Upper lobe of right lung (tissue), 1 donor: ENCODE results near the gene GPR132. TPM values are rescaled to one million over a fixed set of nuclear protein-coding genes. Genes with fewer than 3 reads are reported as not detected.
A peak's percentile ranks its signal among the peaks of the same experiment; 100 is the strongest.
"Not testable (repeated sequence)": the region's sequence is repeated elsewhere in the genome, so short reads cannot be mapped to it uniquely, and the experiment has no call there.

Experiments used
- ATAC-seq: fragments of 200-7000 bp; cut with Tn5 transposase; one replicate; pipeline ENCODE4 v1.9.1; 2020; ENCODE audit warnings: mild to moderate bottlenecking, moderate library complexity
- DNase-seq: peaks from one replicate; pipeline ENCODE4 v3.0.0-alpha.2; 2020
- H3K27ac ChIP-seq: fragments of 200-600 bp; one replicate; pipeline ENCODE4 v1.8.0; 2022
- H3K27me3 ChIP-seq: fragments of 200-600 bp; one replicate; pipeline ENCODE4 v1.8.0; 2022; ENCODE audit warnings: mild to moderate bottlenecking
- H3K36me3 ChIP-seq: fragments of 200-600 bp; one replicate; pipeline ENCODE4 v1.8.0; 2022
- H3K4me1 ChIP-seq: fragments of 200-600 bp; one replicate; pipeline ENCODE4 v1.8.0; 2022
- H3K4me3 ChIP-seq: fragments of 200-600 bp; one replicate; pipeline ENCODE4 v1.8.0; 2022; ENCODE audit warnings: mild to moderate bottlenecking
- H3K9me3 ChIP-seq: fragments of 200-600 bp; one replicate; pipeline ENCODE4 v1.8.0; 2022
- intact Hi-C: fragments of 100-400 bp; cut with DNase I; formaldehyde crosslinking; loops from one replicate; pipeline ENCODE4 v1.11.0; 2022
- total RNA-seq: library from RNA; stranded (reverse); fragmentation: NEBNext Ultra II Directional; extraction: Animal tissue kit (Norgen Biotek cat#: 25700); gene quantifications from one replicate; pipeline ENCODE4 v1.2.1, GENCODE V29; 2021
- TF ChIP-seq, protein P1 (sequence below): fragments of 200-600 bp; IDR thresholded peaks from one replicate; pipeline ENCODE4 v1.8.0; 2022; ENCODE audit warnings: antibody characterized with exemption
- donor health status: DM: no; HTN: yes; CAD: no; lungs with severe emphysema.

The GPR132 gene
- total RNA-seq, 1 donor from 2014 or later, result 6.7 TPM

DNA sequence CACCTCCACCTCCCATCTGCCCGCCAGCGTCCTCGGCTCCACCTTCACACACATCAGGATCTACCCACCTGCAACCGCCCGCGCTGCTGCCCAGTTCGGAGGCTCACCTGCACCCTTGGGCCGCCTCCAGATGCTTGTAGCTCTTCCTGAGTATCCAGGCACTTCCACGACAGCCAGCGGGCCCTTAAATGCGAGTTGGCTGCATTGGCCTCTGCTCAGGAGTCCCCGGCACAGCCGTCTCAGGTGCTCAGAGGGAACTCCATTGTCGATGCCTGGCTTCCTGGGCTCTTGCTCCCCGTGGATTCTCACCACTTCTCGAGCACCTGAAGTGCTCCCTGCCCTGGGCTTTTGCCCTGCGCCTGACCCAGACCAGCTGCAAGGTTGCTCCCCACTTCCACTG is 22.4 kb downstream of the GPR132 start:
- H3K27me3 ChIP-seq, result no peaks in the 10 kb centered on the region
- no peak overlapping the region for H3K4me3 ChIP-seq
- TF ChIP-seq, protein P1, sequence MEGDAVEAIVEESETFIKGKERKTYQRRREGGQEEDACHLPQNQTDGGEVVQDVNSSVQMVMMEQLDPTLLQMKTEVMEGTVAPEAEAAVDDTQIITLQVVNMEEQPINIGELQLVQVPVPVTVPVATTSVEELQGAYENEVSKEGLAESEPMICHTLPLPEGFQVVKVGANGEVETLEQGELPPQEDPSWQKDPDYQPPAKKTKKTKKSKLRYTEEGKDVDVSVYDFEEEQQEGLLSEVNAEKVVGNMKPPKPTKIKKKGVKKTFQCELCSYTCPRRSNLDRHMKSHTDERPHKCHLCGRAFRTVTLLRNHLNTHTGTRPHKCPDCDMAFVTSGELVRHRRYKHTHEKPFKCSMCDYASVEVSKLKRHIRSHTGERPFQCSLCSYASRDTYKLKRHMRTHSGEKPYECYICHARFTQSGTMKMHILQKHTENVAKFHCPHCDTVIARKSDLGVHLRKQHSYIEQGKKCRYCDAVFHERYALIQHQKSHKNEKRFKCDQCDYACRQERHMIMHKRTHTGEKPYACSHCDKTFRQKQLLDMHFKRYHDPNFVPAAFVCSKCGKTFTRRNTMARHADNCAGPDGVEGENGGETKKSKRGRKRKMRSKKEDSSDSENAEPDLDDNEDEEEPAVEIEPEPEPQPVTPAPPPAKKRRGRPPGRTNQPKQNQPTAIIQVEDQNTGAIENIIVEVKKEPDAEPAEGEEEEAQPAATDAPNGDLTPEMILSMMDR, result no peak
- H3K4me1 ChIP-seq, result no peaks in the 10 kb centered on the region
- no peaks in the 10 kb centered on the region for H3K36me3 ChIP-seq
- no peak for ATAC-seq
- H3K27ac ChIP-seq, result no peak overlapping the region
- intact Hi-C loops, result loop anchor here (5.0 to 10.0 kb wide), 2 partner anchors 76 to 148 kb away; no protein-coding TSS in a partner anchor
- H3K9me3 ChIP-seq, result no peaks in the 10 kb centered on the region
- no peak for DNase-seq

DNA sequence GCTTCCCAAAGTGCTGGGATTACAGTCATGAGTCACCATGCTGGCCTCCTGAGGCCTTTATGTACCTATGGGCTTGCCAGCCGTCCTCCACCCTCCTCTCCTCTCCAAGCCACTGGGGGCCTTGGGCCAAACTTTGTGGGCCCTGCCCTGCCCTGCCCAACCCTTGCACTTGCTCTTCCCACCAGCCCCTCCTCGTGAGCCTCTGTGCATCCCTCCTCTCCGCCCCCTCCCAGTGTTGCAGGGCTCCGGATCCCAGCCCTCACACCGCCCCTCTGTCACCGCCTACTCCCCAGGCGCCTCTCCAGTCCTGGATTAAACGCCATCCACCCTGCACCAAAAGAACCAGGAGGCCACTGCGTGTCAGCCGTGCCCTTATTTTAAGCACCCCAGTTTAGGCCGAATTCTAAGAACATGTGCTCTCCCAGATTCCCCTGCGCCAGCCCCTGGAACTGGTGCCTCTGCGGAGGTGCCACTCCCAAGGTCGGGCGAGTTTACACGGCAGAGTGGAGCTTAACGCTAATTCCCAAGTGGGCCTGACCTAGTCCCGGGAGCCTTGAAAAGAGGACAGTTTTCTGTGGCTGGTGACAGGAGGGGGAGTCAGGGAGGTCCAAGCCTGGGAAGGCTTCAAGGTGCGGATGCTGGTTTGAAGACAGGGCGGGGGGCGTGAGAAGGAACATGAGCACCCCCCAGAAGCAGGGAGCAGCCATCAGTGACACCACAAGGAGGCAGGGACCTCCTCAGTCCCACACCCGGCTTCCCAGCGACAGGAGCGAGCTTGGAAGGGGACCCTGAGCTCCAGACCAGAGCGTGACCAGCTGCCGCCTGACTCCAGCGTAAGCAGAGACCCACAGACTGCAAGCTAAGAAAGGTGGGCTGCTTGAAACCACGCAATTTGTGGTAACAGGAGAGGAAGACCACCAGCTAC is 23.1 kb downstream of the GPR132 start:
- H3K4me3 ChIP-seq, result no peak overlapping the region
- H3K27ac ChIP-seq, result no peak overlapping the region
- H3K9me3 ChIP-seq, result no peaks in the 10 kb centered on the region
- intact Hi-C loops, result loop anchor here (5.0 to 10.0 kb wide), 2 partner anchors 75 to 147 kb away; no protein-coding TSS in a partner anchor
- DNase-seq, result no peak
- no peaks in the 10 kb centered on the region for H3K27me3 ChIP-seq
- TF ChIP-seq, protein P1, result no peak
- H3K4me1 ChIP-seq, result no peaks in the 10 kb centered on the region
- ATAC-seq, result no peak
- H3K36me3 ChIP-seq, result no peaks in the 10 kb centered on the region

DNA sequence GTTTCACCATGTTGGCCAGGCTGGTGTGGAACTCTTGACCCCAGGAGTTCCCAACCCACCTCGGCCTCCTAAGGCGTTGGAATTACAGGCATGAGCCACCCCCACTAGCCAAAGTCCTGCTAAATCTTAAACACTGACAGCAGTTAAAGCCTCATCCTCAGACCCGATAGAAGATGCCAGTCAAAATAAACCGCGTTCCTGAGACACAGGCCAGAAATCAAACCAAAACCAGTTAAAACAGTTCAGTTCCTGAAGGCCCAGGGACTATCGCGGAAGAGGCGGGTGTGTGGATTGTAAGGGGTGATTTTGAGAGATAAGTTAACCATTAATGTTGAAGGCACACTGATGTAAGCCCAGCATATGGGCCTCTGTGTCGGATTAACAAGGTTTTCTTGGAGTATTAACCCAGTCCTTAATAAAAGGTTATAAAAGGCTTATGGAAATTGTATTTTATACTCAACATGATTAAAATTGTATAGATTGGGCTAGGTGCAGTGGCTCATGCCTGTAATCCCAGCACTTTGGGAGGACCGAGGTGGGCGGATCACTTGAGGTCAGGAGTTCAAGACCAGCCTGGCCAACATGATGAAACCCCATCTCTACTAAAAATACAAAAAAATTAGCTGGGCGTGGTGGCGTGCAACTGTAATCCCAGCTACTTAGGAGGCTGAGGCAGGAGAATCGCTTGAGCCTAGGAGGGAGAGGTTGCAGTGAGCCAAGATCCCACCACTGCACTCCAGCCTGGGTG is 25.6 kb downstream of the GPR132 start:
- H3K27ac ChIP-seq, result no peak overlapping the region
- H3K4me3 ChIP-seq, result no peak overlapping the region
- no peaks in the 10 kb centered on the region for H3K27me3 ChIP-seq
- H3K9me3 ChIP-seq, result no peaks in the 10 kb centered on the region
- no peaks in the 10 kb centered on the region for H3K36me3 ChIP-seq
- H3K4me1 ChIP-seq, result no peaks in the 10 kb centered on the region
- DNase-seq, result no peak
- intact Hi-C loops, result loop anchor here (5.0 to 10.0 kb wide), 2 partner anchors 72 to 145 kb away; no protein-coding TSS in a partner anchor
- ATAC-seq, result no peak
- TF ChIP-seq, protein P1, result no peak

- H3K27me3 ChIP-seq, H3K4me3 ChIP-seq, intact Hi-C loops, H3K36me3 ChIP-seq, H3K27ac ChIP-seq, DNase-seq, H3K9me3 ChIP-seq, H3K4me1 ChIP-seq, ATAC-seq: not testable (repeated sequence)
Measured at GRCh38 chr14:105035616-105036015, 29.6 kb downstream of the GPR132 start.

- Histone ChIP-seq H3K36me3 (no peaks in the 10 kb centered on the region), H3K27me3 (no peaks in the 10 kb centered on the region), H3K9me3 (no peaks in the 10 kb centered on the region), H3K4me3 (no peak overlapping the region), H3K27ac (peak overlapping the region; percentile 75), H3K4me1 (no peaks in the 10 kb centered on the region)
- ATAC-seq (peak; percentile 92), DNase-seq (no peak)
- intact Hi-C loops, result no loop called here
- TF ChIP-seq, protein P1, result no peak
Measured at GRCh38 chr14:105034315-105035039, 30.8 kb downstream of the GPR132 start.

DNA sequence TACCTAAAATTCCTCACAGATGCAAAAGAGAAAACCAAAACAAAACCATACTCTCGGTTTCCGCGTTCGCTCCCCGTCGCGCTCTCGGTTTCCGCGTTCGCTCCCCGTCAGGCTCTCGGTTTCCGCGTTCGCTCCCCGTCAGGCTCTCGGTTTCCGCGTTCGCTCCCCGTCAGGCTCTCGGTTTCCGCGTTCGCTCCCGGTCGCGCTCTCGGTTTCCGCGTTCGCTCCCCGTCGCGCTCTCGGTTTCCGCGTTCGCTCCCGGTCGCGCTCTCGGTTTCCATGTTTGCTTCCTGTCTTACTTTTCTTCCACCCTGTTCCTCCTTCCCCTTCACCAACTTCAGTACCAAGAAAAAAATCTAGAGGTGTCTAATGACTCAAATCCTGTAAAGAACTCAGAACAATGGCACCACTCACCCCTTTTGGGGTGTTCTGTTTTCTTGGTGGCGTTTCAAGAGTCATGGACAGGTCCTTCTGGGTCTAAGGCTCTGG is 31.8 kb downstream of the GPR132 start:
- ATAC-seq, DNase-seq: not testable (repeated sequence)

DNA sequence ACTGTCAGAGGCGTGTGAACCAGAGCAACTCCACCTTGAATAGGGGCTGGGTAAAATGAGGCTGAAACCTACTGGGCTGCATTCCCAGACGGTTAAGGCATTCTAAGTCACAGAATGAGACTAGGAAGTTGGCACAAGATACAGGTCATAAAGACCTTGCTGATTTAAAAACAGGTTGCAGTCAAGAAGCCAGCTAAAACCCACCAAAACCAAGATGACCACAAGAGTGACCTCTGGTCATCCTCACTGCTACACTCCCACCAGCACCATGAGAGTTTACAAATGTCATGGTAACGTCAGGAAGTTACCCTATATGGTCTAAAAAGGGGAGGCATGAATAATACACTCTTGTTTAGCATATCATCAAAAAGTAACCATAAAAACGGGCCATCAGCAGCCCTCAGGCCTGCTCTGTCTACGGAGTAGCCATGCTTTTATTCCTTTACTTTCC is 32.8 kb downstream of the GPR132 start:
- H3K27me3 ChIP-seq, H3K9me3 ChIP-seq, H3K4me1 ChIP-seq, intact Hi-C loops, H3K36me3 ChIP-seq, ATAC-seq, DNase-seq, H3K27ac ChIP-seq: not testable (repeated sequence)
- H3K4me3 ChIP-seq, result peak overlapping the region; percentile 55

More for the DNA sequence above, 31.8 kb downstream of the GPR132 start:
- Histone ChIP-seq H3K27ac (peak overlapping the region; percentile 75), H3K4me3 (peak overlapping the region; percentile 55)
- H3K27me3 ChIP-seq, intact Hi-C loops, H3K9me3 ChIP-seq, H3K4me1 ChIP-seq, H3K36me3 ChIP-seq: not testable (repeated sequence)
